Measurements from ENCODE around the gene BFSP1. TPM values are rescaled to one million over a fixed set of nuclear protein-coding genes. Genes with fewer than 3 reads are reported as not detected.

The BFSP1 gene
- total RNA-seq, 4 donors from 2014 or later: 0.57 to 2.5 TPM; not detected in 2

- H3K27me3 ChIP-seq: no peaks in the 10 kb centered on the region
- no peaks in the 10 kb centered on the region for H3K36me3 ChIP-seq
- DNase-seq: no peak
These were observed 32.5 kb downstream of the BFSP1 start for GRCh38 chr20:17498641-17499040.

GRCh38 chr20:17497821-17498580 lies 33.2 kb downstream of the BFSP1 start:
- TF ChIP-seq POLR2A (IDR thresholded peaks at IDR 0.05) (no peak), CTCF (IDR thresholded peaks at IDR 0.05) (no peak)
- no peaks in the 10 kb centered on the region for H3K27me3 ChIP-seq
- no peaks in the 10 kb centered on the region for H3K4me1 ChIP-seq
- no peak overlapping the region for H3K27ac ChIP-seq
- no peak overlapping the region for H3K4me3 ChIP-seq
- no peaks in the 10 kb centered on the region for H3K36me3 ChIP-seq
- H3K9me3 ChIP-seq: no peaks in the 10 kb centered on the region
- no peak for DNase-seq

More at GRCh38 chr20:17498641-17499040, 32.5 kb downstream of the BFSP1 start:
- no peak for TF ChIP-seq CTCF (IDR thresholded peaks at IDR 0.05)
- Histone ChIP-seq H3K4me1 (no peaks in the 10 kb centered on the region), H3K9me3 (no peaks in the 10 kb centered on the region), H3K4me3 (no peak overlapping the region), H3K27ac (no peak overlapping the region)

- no peak for TF ChIP-seq CTCF (IDR thresholded peaks at IDR 0.05)
- H3K27me3 ChIP-seq: no peaks in the 10 kb centered on the region
- no peak overlapping the region for H3K27ac ChIP-seq
- DNase-seq: no peak
- H3K9me3 ChIP-seq: no peaks in the 10 kb centered on the region
- H3K4me3 ChIP-seq: no peak overlapping the region
- H3K36me3 ChIP-seq: no peaks in the 10 kb centered on the region
- no peaks in the 10 kb centered on the region for H3K4me1 ChIP-seq
These were observed 35.4 kb downstream of the BFSP1 start for GRCh38 chr20:17495826-17496225.

- TF ChIP-seq CTCF (IDR thresholded peaks at IDR 0.05) (no peak), POLR2A (IDR thresholded peaks at IDR 0.05) (no peak)
- Histone ChIP-seq H3K27ac (no peak overlapping the region), H3K4me1 (no peaks in the 10 kb centered on the region), H3K36me3 (no peaks in the 10 kb centered on the region), H3K4me3 (no peak overlapping the region), H3K27me3 (no peaks in the 10 kb centered on the region), H3K9me3 (no peaks in the 10 kb centered on the region)
- DNase-seq: no peak
These were observed 37.0 kb downstream of the BFSP1 start for GRCh38 chr20:17494201-17494600.

- no peaks in the 10 kb centered on the region for H3K9me3 ChIP-seq
- no peaks in the 10 kb centered on the region for H3K4me1 ChIP-seq
- H3K27me3 ChIP-seq: no peaks in the 10 kb centered on the region
- H3K36me3 ChIP-seq: no peaks in the 10 kb centered on the region
- no peak overlapping the region for H3K4me3 ChIP-seq
- H3K27ac ChIP-seq: no peak overlapping the region
- no peak for DNase-seq
- TF ChIP-seq POLR2A (IDR thresholded peaks at IDR 0.05): no peak
- TF ChIP-seq CTCF (IDR thresholded peaks at IDR 0.05): no peak
These were observed 38.0 kb downstream of the BFSP1 start for GRCh38 chr20:17493173-17493572.
